Caco-2 (cell line): ENCODE results near the gene NCKAP5. TPM values are rescaled to one million over a fixed set of nuclear protein-coding genes. Genes with fewer than 3 reads are reported as not detected.
"Not testable (repeated sequence)": the region's sequence is repeated elsewhere in the genome, so short reads cannot be mapped to it uniquely, and the experiment has no call there.

Experiments used
- BruUV-seq: library from RNA; stranded (reverse); fragments of 400-500 nt; replicated peaks from 2 replicates; lab custom pipeline; 2021; lab: Mats Ljungman, UMichigan
- CTCF ChIA-PET: fragments of 300-600 bp; sonication (Branson Sonifier 250); formaldehyde crosslinking; loops from one replicate; lab custom pipeline; 2022; ENCODE audit warnings: antibody characterized with exemption; lab: Charles Lee
- POLR2A ChIA-PET: fragments of 300-600 bp; sonication (Branson Sonifier 250); formaldehyde crosslinking; loops from one replicate; lab custom pipeline; 2022; ENCODE audit warnings: antibody characterized with exemption; lab: Charles Lee
- DNase-seq, 2 experiments: peaks; one replicate each; pipeline versions ENCODE4 v3.0.0 to v3.0.0-alpha.2; 2020 to 2022
- H3K27me3 ChIP-seq: replicated peaks from 2 replicates; pipeline ENCODE4 v1.6.0; 2011; ENCODE audit warnings: low read length; ENCODE audit not compliant: control insufficient read depth, insufficient read depth
- H3K36me3 ChIP-seq: 2 replicates; pipeline ENCODE4 v1.5.1; 2011; ENCODE audit warnings: low read length; ENCODE audit not compliant: control insufficient read depth, insufficient read depth
- H3K4me1 ChIP-seq: fragments of 250-450 bp; sonication (Bioruptor Pico); 2 replicates; pipeline ENCODE4 v1.5.1; 2020; ENCODE audit warnings: mild to moderate bottlenecking
- H3K4me3 ChIP-seq: 2 replicates; pipeline ENCODE4 v1.5.1; 2011; ENCODE audit warnings: low read depth, mild to moderate bottlenecking, control low read depth, low read length
- H3K9me3 ChIP-seq: fragments of 250-450 bp; sonication (Bioruptor Pico); 2 replicates; pipeline ENCODE4 v1.5.1; 2020; ENCODE audit warnings: mild to moderate bottlenecking, moderate library complexity
- H3K27ac Mint-ChIP-seq: one replicate; pipeline ENCODE4 v1.8.0; 2022; ENCODE audit warnings: mixed read lengths; ENCODE audit not compliant: unreplicated experiment
- H3K27me3 Mint-ChIP-seq: one replicate; pipeline ENCODE4 v1.8.0; 2022; ENCODE audit warnings: mixed read lengths; ENCODE audit not compliant: insufficient read depth, unreplicated experiment
- H3K36me3 Mint-ChIP-seq: one replicate; pipeline ENCODE4 v1.8.0; 2022; ENCODE audit warnings: mild to moderate bottlenecking, mixed read lengths; ENCODE audit not compliant: insufficient read depth, unreplicated experiment
- H3K4me1 Mint-ChIP-seq: one replicate; pipeline ENCODE4 v1.8.0; 2022; ENCODE audit warnings: low read depth, mixed read lengths; ENCODE audit not compliant: unreplicated experiment
- H3K4me3 Mint-ChIP-seq: one replicate; pipeline ENCODE4 v1.8.0; 2022; ENCODE audit warnings: mild to moderate bottlenecking, moderate library complexity, mixed read lengths; ENCODE audit not compliant: unreplicated experiment
- H3K9me3 Mint-ChIP-seq: one replicate; pipeline ENCODE4 v1.8.0; 2022; ENCODE audit warnings: mixed read lengths; ENCODE audit not compliant: unreplicated experiment
- intact Hi-C: fragments of 100-400 bp; cut with micrococcal nuclease; formaldehyde crosslinking; loops from one replicate; pipeline ENCODE4 v1.10.0; 2022; ENCODE audit not compliant: unreplicated experiment
- total RNA-seq: library from RNA; stranded (reverse); gene quantifications from 2 replicates; pipeline ENCODE4 v1.2.3, GENCODE V29; 2022
- TF ChIP-seq, protein P1 (sequence below), 2 experiments: fragments of 200-600 bp in 1 of 2; IDR thresholded peaks; 1 replicate in 1 of 2; 2 replicates in 1 of 2; pipeline versions ENCODE4 v1.5.1 to v1.8.0; 2011 to 2022; ENCODE audit warnings: antibody characterized with exemption in 1 of 2, control low read depth in 1 of 2, inconsistent platforms in 1 of 2, low read depth in 1 of 2, low read length in 1 of 2, mild to moderate bottlenecking in 1 of 2, moderate library complexity in 1 of 2; ENCODE audit not compliant: insufficient read depth in 1 of 2, severe bottlenecking in 1 of 2, unreplicated experiment in 1 of 2

The NCKAP5 gene
- total RNA-seq, 1 experiment from 2014 or later: 3.8 TPM

GRCh38 chr2:133519677-133520076 is 48.6 kb downstream of the NCKAP5 start:
- peak in 1 of 2 experiments; percentile 24 for DNase-seq
- H3K9me3 Mint-ChIP-seq, H3K36me3 ChIP-seq, POLR2A ChIA-PET, H3K36me3 Mint-ChIP-seq, H3K4me1 Mint-ChIP-seq, H3K27me3 ChIP-seq, H3K4me1 ChIP-seq, H3K4me3 ChIP-seq, H3K4me3 Mint-ChIP-seq, H3K9me3 ChIP-seq, H3K27me3 Mint-ChIP-seq, H3K27ac Mint-ChIP-seq, BruUV-seq: not testable (repeated sequence)
- CTCF ChIA-PET: interaction anchor here (0.5 to 2.0 kb wide), 9 partner anchors 34 to 846 kb away, joined by 3 to 13 read pairs (median 5); no protein-coding TSS in a partner anchor
- intact Hi-C loops: loop anchor here (1.0 to 5.0 kb wide), 3 partner anchors 43 to 325 kb away; no protein-coding TSS in a partner anchor
- TF ChIP-seq, protein P1, sequence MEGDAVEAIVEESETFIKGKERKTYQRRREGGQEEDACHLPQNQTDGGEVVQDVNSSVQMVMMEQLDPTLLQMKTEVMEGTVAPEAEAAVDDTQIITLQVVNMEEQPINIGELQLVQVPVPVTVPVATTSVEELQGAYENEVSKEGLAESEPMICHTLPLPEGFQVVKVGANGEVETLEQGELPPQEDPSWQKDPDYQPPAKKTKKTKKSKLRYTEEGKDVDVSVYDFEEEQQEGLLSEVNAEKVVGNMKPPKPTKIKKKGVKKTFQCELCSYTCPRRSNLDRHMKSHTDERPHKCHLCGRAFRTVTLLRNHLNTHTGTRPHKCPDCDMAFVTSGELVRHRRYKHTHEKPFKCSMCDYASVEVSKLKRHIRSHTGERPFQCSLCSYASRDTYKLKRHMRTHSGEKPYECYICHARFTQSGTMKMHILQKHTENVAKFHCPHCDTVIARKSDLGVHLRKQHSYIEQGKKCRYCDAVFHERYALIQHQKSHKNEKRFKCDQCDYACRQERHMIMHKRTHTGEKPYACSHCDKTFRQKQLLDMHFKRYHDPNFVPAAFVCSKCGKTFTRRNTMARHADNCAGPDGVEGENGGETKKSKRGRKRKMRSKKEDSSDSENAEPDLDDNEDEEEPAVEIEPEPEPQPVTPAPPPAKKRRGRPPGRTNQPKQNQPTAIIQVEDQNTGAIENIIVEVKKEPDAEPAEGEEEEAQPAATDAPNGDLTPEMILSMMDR (IDR thresholded peaks at IDR 0.05; ENCODE audit: insufficient read depth in 1 of 2, low read depth in 1 of 2, low read length in 1 of 2, severe bottlenecking in 1 of 2, unreplicated experiment in 1 of 2): peak; percentile 29 to 66

GRCh38 chr2:133518700-133519344 is 49.4 kb downstream of the NCKAP5 start:
- Histone ChIP-seq H3K4me1 (no peaks in the 10 kb centered on the region), H3K36me3 (no peaks in the 10 kb centered on the region), H3K9me3 (no peaks in the 10 kb centered on the region), H3K4me3 (no peak overlapping the region), H3K27me3 (no peaks in the 10 kb centered on the region)
- Mint-ChIP-seq H3K4me3 (no peak overlapping the region), H3K27ac (no peak overlapping the region), H3K27me3 (no peaks in the 10 kb centered on the region), H3K4me1 (no peaks in the 10 kb centered on the region), H3K36me3 (no peaks in the 10 kb centered on the region), H3K9me3 (no peaks in the 10 kb centered on the region)
- intact Hi-C loops: loop anchor here (1.0 to 5.0 kb wide), 3 partner anchors 43 to 325 kb away; no protein-coding TSS in a partner anchor
- no TSS peak for BruUV-seq
- ChIA-PET CTCF (interaction anchor here (0.5 to 2.0 kb wide), 10 partner anchors 35 to 845 kb away, joined by 3 to 13 read pairs (median 4); no protein-coding TSS in a partner anchor), POLR2A (no interaction called here)
- TF ChIP-seq, protein P1 (IDR thresholded peaks at IDR 0.05; ENCODE audit: insufficient read depth in 1 of 2, low read depth in 1 of 2, low read length in 1 of 2, severe bottlenecking in 1 of 2, unreplicated experiment in 1 of 2): no peak
- DNase-seq: no peak

GRCh38 chr2:133517876-133518275 is 50.4 kb downstream of the NCKAP5 start:
- Mint-ChIP-seq H3K9me3 (no peaks in the 10 kb centered on the region), H3K4me3 (no peak overlapping the region), H3K27me3 (no peaks in the 10 kb centered on the region), H3K4me1 (no peaks in the 10 kb centered on the region), H3K36me3 (no peaks in the 10 kb centered on the region), H3K27ac (no peak overlapping the region)
- intact Hi-C loops: loop anchor here (5.0 kb wide), 1 partner anchor 44 kb away; no protein-coding TSS in a partner anchor
- no TSS peak for BruUV-seq
- Histone ChIP-seq H3K4me3 (no peak overlapping the region), H3K36me3 (no peaks in the 10 kb centered on the region), H3K27me3 (no peaks in the 10 kb centered on the region), H3K9me3 (no peaks in the 10 kb centered on the region), H3K4me1 (no peaks in the 10 kb centered on the region)
- ChIA-PET POLR2A (no interaction called here), CTCF (no interaction called here)
- TF ChIP-seq, protein P1 (IDR thresholded peaks at IDR 0.05; ENCODE audit: insufficient read depth in 1 of 2, low read depth in 1 of 2, low read length in 1 of 2, severe bottlenecking in 1 of 2, unreplicated experiment in 1 of 2): no peak
- DNase-seq: no peak
